Measurements from ENCODE around the gene VANGL1.

- TF ChIP-seq POLR2A (IDR thresholded peaks at IDR 0.05) (no peak), CTCF (IDR thresholded peaks at IDR 0.05) (no peak)
Measured at GRCh38 chr1:115632251-115633026, 9.3 kb upstream of the VANGL1 start.

All from adrenal gland (tissue), 5 donors.